Cardiac muscle cell (in vitro differentiated cells and primary cell): ENCODE results near the gene VEZT. TPM values are rescaled to one million over a fixed set of nuclear protein-coding genes. Genes with fewer than 3 reads are reported as not detected.
A peak's percentile ranks its signal among the peaks of the same experiment; 100 is the strongest.
"Not testable (repeated sequence)": the region's sequence is repeated elsewhere in the genome, so short reads cannot be mapped to it uniquely, and the experiment has no call there.

ENCODE experiments used
- DNase-seq, 2 donors: peaks; one replicate each; pipeline versions ENCODE4 v3.0.0 to v3.0.0-alpha.2; 2010 to 2017; ENCODE audit warnings: low read depth in 1 of 2, low spot score in 1 of 2
- H3K27ac ChIP-seq: fragments of 200-600 bp; sonication (generic); 2 replicates; pipeline ENCODE4 v1.5.1; 2016
- H3K27me3 ChIP-seq: fragments of 200-600 bp; sonication (generic); 2 replicates; pipeline ENCODE4 v1.6.0; 2016; ENCODE audit warnings: control low read depth
- H3K36me3 ChIP-seq: fragments of 200-600 bp; sonication (generic); 2 replicates; pipeline ENCODE4 v1.5.1; 2016; ENCODE audit warnings: control low read depth
- H3K4me1 ChIP-seq: fragments of 200-600 bp; sonication (generic); 2 replicates; pipeline ENCODE4 v1.8.1; 2017; ENCODE audit warnings: low read depth, mild to moderate bottlenecking, mixed run types
- H3K4me3 ChIP-seq: fragments of 200-600 bp; sonication (generic); 2 replicates; pipeline ENCODE4 v1.5.1; 2016; ENCODE audit warnings: mild to moderate bottlenecking
- H3K9me3 ChIP-seq: fragments of 200-600 bp; sonication (generic); 2 replicates; pipeline ENCODE4 v1.5.1; 2017; ENCODE audit warnings: low read depth, mild to moderate bottlenecking, control low read depth
- polyA plus RNA-seq: library from polyadenylated mRNA; unstranded; fragments of >200 nt; fragmentation: Nextera tagmentation; extraction: Ambion mirVana; gene quantifications from 2 replicates; pipeline ENCODE4 v1.2.1, GENCODE V29; 2016
- total RNA-seq: library from RNA; depleted of rRNA; stranded (reverse); fragments of >200 nt; gene quantifications from 2 replicates; pipeline ENCODE4 v1.2.3, GENCODE V29; 2016
- TF ChIP-seq, protein P1 (sequence below): IDR thresholded peaks from 2 replicates; pipeline ENCODE4 v1.5.1; 2012; ENCODE audit warnings: low read depth, mild to moderate bottlenecking, low read length

The VEZT gene
- total and polyA plus RNA-seq, 2 experiments from 2014 or later: 50.6 to 56.9 TPM

DNA sequence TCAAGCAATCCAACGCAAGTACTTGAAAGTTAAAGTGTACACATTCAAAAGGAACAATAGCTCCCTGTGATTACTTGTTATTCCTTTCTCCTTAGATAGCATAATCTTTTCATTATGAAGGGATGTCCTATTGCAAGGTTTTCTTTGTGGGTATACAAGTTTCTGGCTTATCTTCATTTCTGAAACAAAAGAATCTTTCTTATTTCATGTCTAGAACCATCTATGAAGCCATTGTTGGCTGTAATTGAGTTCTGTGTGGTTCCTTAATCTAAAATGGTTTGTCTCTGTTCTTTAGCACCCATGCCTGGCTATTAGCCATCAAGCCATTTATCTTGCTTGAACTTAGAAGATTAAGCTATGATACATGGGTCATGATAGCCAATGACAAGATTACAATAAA is 95.0 kb downstream of the VEZT start:
- DNase-seq: peak in 1 of 2 donors; percentile 27

DNA sequence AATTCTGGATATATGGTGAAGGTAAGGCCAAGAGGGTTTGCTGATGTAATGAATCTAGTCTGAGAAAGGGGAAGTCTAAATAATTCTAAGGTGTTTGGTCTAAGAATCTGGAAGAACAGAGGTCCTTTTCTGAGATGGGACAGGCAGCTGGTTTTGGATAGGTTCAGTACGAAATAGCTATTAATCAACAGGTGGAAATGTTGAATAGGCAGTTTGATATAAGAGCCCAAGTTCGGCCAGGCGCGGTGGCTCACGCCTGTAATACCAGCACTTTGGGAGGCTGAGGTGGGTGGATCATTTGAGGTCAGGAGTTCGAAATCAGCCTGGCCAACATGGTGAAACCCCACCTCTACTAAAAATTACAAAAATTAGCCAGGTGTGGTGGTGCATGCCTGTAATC is 97.1 kb downstream of the VEZT start:
- H3K27ac ChIP-seq, H3K9me3 ChIP-seq, H3K27me3 ChIP-seq, H3K4me1 ChIP-seq, H3K36me3 ChIP-seq, DNase-seq, H3K4me3 ChIP-seq: not testable (repeated sequence)

More for the DNA sequence above, 95.0 kb downstream of the VEZT start:
- Histone ChIP-seq H3K36me3 (peaks cover 14% of the 10 kb centered on the region), H3K27me3 (no peaks in the 10 kb centered on the region), H3K4me1 (no peaks in the 10 kb centered on the region), H3K27ac (no peak overlapping the region), H3K9me3 (no peaks in the 10 kb centered on the region), H3K4me3 (no peak overlapping the region)
- TF ChIP-seq, protein P1, sequence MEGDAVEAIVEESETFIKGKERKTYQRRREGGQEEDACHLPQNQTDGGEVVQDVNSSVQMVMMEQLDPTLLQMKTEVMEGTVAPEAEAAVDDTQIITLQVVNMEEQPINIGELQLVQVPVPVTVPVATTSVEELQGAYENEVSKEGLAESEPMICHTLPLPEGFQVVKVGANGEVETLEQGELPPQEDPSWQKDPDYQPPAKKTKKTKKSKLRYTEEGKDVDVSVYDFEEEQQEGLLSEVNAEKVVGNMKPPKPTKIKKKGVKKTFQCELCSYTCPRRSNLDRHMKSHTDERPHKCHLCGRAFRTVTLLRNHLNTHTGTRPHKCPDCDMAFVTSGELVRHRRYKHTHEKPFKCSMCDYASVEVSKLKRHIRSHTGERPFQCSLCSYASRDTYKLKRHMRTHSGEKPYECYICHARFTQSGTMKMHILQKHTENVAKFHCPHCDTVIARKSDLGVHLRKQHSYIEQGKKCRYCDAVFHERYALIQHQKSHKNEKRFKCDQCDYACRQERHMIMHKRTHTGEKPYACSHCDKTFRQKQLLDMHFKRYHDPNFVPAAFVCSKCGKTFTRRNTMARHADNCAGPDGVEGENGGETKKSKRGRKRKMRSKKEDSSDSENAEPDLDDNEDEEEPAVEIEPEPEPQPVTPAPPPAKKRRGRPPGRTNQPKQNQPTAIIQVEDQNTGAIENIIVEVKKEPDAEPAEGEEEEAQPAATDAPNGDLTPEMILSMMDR: no peak

DNA sequence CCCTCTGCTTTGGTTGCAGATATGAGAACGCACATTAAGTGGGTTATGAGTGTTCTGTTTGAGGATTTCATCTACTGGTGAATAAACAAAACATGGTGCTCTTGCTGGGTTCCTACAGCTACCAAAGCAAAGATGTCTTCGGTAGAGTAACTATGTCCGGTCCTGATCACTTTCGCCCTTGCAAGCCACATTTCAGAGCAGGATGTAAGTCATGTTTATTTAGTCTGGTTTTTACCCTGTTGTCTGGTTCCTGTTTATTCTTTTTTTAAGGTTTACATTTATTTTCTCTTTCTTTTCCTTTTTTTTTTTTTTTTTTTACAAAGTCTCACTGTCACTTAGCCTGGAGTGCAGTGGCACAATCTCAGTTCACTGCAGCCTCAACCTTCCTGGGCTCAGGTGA is 99.2 kb downstream of the VEZT start:
- Histone ChIP-seq H3K9me3 (no peaks in the 10 kb centered on the region), H3K27ac (no peak overlapping the region), H3K36me3 (no peaks in the 10 kb centered on the region), H3K27me3 (no peaks in the 10 kb centered on the region), H3K4me3 (no peak overlapping the region), H3K4me1 (peaks cover 15% of the 10 kb centered on the region)
- TF ChIP-seq, protein P1: no peak
- DNase-seq: no peak

DNA sequence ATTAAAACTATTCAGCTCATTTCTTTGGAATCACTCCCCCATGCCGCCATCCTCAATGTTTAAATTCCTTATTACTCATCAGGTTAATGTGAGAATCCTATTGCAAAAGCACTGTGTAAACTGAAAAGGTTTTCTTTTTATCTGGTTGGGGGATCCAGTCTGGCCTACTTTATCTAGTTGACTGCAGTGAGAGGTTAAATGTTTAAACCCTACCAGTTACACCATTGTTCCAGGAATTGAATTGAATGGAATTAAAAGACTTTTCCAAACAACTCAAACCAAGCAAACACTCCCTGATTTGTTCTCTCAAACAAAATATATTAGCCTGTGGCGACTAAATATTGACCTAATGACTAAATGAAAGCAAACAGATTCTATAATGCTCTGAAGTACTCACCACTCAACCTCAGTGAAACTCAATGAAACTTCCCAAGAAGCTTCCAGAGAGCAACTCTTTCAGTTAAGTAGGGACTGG is 100.5 kb downstream of the VEZT start:
- Histone ChIP-seq H3K4me1 (peaks cover 21% of the 10 kb centered on the region), H3K27ac (no peak overlapping the region), H3K9me3 (no peaks in the 10 kb centered on the region), H3K36me3 (no peaks in the 10 kb centered on the region), H3K27me3 (no peaks in the 10 kb centered on the region), H3K4me3 (no peak overlapping the region)
- TF ChIP-seq, protein P1: no peak
- DNase-seq: peak in 1 of 2 donors; percentile 76

DNA sequence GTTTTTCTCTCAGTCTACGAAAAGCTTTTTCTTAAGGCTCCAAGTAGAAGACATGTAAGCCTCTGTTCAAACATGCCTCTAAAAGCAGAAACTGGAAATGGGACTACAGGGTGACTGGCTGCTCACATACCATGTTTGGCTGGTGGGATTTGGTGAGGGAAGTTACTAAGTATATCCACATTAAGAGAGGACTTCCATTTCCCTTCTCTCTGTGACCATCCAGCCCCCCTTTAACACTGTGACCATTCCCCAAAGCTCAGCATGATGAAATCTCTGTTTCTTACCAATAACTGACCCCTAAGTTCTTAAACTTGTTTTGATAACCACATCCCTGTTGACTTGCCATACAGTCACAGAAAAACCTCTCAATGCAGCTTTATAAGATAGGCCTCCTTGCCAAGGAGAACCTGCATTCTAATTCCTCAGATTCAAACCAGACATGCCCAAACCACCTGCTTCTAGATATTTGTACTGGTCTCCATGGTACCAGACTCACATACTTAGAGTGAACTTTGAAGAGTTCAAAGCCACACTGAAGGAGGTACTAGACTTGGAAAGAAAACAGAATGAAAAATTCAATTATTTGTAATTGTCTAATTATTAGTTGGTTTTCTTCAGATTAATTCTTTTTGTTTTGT is 102.2 kb downstream of the VEZT start:
- Histone ChIP-seq H3K27ac (no peak overlapping the region), H3K36me3 (no peaks in the 10 kb centered on the region), H3K9me3 (no peaks in the 10 kb centered on the region), H3K4me1 (peaks cover 27% of the 10 kb centered on the region), H3K27me3 (no peaks in the 10 kb centered on the region), H3K4me3 (no peak overlapping the region)
- DNase-seq: peak in 1 of 2 donors; percentile 20
- TF ChIP-seq, protein P1: no peak

DNA sequence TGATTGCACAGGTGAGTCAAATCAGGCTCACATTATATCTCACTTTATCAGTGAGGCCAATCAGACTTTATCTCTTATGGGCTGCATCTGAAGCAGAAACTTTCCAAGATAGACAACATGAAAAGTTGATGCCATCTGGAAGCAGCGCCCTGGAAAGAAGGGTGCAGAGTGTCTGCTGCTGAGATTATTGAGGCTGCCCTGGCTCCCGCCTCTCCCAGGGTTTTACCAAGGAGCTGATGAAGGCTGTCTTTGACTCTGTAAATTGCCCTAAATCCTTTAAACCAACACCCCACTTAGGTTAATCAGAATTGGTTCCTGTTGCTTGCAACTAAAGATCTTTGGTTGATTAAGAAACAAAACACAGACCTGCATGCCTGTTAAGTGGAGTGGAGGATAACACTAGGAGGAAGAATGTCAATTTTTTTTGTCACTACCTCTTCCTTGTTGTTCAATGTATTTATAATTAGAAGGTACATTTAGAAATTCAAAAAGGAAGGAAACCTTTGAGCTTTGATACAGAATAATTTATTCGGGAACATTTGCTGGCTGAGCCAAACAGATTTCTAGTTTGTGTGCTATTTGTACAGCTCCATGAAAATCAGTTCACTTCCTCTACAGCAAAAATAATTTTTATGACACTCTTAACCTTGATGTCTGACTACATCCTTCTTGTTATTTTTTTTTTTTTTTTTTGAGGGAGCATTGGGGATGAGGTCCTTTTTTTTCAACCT is 104.1 kb downstream of the VEZT start:
- H3K27me3 ChIP-seq: no peaks in the 10 kb centered on the region
- TF ChIP-seq, protein P1: no peak
- no peak overlapping the region for H3K4me3 ChIP-seq
- no peak for DNase-seq
- H3K9me3 ChIP-seq: no peaks in the 10 kb centered on the region
- peaks cover 27% of the 10 kb centered on the region for H3K4me1 ChIP-seq
- H3K27ac ChIP-seq: no peak overlapping the region
- H3K36me3 ChIP-seq: no peaks in the 10 kb centered on the region
